ENCODE data around the gene TRIM45.

The TRIM45 gene

DNA sequence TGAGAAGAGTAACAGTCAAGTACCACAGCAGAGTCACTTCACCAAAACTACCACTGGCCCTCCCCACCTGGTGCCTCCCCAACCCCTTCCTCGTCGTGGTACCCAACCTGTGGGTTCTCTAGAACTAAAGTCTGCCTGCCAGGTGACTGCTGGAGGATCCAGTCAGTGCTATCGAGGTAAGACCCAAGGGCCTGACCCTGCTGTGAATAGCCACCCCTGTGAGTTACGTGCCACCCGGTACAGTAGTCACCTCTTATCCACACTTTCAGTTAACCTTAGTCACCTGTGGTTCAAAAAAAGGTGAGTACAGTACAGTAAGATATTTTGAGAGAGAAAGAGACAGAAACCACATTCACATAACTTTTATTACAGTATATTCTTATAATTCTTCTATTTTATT is 44.9 kb downstream of the TRIM45 start:
- Histone ChIP-seq H3K9me3 (no peaks in the 10 kb centered on the region), H3K27ac (no peak overlapping the region), H3K4me1 (no peaks in the 10 kb centered on the region), H3K27me3 (no peaks in the 10 kb centered on the region), H3K4me3 (no peak overlapping the region), H3K36me3 (peaks cover 49 to 77% (median 50%) of the 10 kb centered on the region in 3 donors)
- TF ChIP-seq, protein P1, sequence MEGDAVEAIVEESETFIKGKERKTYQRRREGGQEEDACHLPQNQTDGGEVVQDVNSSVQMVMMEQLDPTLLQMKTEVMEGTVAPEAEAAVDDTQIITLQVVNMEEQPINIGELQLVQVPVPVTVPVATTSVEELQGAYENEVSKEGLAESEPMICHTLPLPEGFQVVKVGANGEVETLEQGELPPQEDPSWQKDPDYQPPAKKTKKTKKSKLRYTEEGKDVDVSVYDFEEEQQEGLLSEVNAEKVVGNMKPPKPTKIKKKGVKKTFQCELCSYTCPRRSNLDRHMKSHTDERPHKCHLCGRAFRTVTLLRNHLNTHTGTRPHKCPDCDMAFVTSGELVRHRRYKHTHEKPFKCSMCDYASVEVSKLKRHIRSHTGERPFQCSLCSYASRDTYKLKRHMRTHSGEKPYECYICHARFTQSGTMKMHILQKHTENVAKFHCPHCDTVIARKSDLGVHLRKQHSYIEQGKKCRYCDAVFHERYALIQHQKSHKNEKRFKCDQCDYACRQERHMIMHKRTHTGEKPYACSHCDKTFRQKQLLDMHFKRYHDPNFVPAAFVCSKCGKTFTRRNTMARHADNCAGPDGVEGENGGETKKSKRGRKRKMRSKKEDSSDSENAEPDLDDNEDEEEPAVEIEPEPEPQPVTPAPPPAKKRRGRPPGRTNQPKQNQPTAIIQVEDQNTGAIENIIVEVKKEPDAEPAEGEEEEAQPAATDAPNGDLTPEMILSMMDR (IDR thresholded peaks at IDR 0.05): no peak
- no peak for DNase-seq
- intact Hi-C loops (cut with DNase I; ENCODE audit: low total_unique reads): no loop called here

GRCh38 chr1:117070124-117070523 is 51.4 kb downstream of the TRIM45 start:
- DNase-seq: no peak
- Histone ChIP-seq H3K27ac (no peak overlapping the region), H3K4me3 (no peak overlapping the region), H3K36me3 (peaks cover under 1 to 13% (median 1%) of the 10 kb centered on the region in 3 donors), H3K27me3 (no peaks in the 10 kb centered on the region), H3K9me3 (no peaks in the 10 kb centered on the region), H3K4me1 (no peaks in the 10 kb centered on the region)
- intact Hi-C loops (cut with DNase I; ENCODE audit: low total_unique reads): no loop called here
- TF ChIP-seq, protein P1 (IDR thresholded peaks at IDR 0.05): no peak

GRCh38 chr1:117069220-117069844 is 52.2 kb downstream of the TRIM45 start:
- Histone ChIP-seq H3K27me3 (no peaks in the 10 kb centered on the region), H3K36me3 (peaks cover 0 to 6% (median 0%) of the 10 kb centered on the region in 3 donors), H3K9me3 (no peaks in the 10 kb centered on the region), H3K4me3 (no peak overlapping the region), H3K4me1 (no peaks in the 10 kb centered on the region), H3K27ac (no peak overlapping the region)
- DNase-seq: no peak
- intact Hi-C loops (cut with DNase I; ENCODE audit: low total_unique reads): no loop called here
- TF ChIP-seq, protein P1 (IDR thresholded peaks at IDR 0.05): no peak

GRCh38 chr1:117068580-117068979 is 53.0 kb downstream of the TRIM45 start:
- DNase-seq: no peak
- H3K9me3 ChIP-seq: no peaks in the 10 kb centered on the region
- H3K36me3 ChIP-seq: no peaks in the 10 kb centered on the region
- no peaks in the 10 kb centered on the region for H3K4me1 ChIP-seq
- TF ChIP-seq, protein P1 (IDR thresholded peaks at IDR 0.05): no peak
- H3K27me3 ChIP-seq: no peaks in the 10 kb centered on the region
- intact Hi-C loops (cut with DNase I; ENCODE audit: low total_unique reads): no loop called here
- H3K4me3 ChIP-seq: no peak overlapping the region
- no peak overlapping the region for H3K27ac ChIP-seq

- TF ChIP-seq, protein P1 (IDR thresholded peaks at IDR 0.05): peak; percentile 68 to 74
- Histone ChIP-seq H3K9me3 (no peaks in the 10 kb centered on the region), H3K4me1 (no peaks in the 10 kb centered on the region), H3K4me3 (no peak overlapping the region), H3K27ac (no peak overlapping the region), H3K27me3 (no peaks in the 10 kb centered on the region), H3K36me3 (no peaks in the 10 kb centered on the region)
- intact Hi-C loops (cut with DNase I; ENCODE audit: low total_unique reads): loop anchor here (2.0 kb wide), 1 partner anchor 61 kb away; no protein-coding TSS in a partner anchor
- DNase-seq: peak in 1 of 2 donors; percentile 41
These were observed 53.8 kb downstream of the TRIM45 start for GRCh38 chr1:117067533-117068370.

All from tibial artery (tissue), 4 donors.